Stimulated activated naive CD4-positive, alpha-beta T cell (primary cell): ENCODE data around the gene FBXO30.

Experiments
- DNase-seq, 6 experiments: peaks; one replicate each; lab custom pipeline; 2025; lab: John Stamatoyannopoulos, UW

Gene FBXO30, protein sequence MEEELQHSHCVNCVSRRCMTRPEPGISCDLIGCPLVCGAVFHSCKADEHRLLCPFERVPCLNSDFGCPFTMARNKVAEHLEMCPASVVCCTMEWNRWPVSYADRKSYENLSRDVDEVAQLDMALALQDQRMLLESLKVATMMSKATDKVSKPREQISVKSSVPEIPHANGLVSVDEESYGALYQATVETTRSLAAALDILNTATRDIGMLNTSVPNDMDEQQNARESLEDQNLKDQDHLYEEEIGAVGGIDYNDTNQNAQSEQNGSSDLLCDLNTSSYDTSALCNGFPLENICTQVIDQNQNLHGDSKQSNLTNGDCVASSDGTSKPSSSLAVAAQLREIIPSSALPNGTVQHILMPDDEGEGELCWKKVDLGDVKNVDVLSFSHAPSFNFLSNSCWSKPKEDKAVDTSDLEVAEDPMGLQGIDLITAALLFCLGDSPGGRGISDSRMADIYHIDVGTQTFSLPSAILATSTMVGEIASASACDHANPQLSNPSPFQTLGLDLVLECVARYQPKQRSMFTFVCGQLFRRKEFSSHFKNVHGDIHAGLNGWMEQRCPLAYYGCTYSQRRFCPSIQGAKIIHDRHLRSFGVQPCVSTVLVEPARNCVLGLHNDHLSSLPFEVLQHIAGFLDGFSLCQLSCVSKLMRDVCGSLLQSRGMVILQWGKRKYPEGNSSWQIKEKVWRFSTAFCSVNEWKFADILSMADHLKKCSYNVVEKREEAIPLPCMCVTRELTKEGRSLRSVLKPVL

DNA sequence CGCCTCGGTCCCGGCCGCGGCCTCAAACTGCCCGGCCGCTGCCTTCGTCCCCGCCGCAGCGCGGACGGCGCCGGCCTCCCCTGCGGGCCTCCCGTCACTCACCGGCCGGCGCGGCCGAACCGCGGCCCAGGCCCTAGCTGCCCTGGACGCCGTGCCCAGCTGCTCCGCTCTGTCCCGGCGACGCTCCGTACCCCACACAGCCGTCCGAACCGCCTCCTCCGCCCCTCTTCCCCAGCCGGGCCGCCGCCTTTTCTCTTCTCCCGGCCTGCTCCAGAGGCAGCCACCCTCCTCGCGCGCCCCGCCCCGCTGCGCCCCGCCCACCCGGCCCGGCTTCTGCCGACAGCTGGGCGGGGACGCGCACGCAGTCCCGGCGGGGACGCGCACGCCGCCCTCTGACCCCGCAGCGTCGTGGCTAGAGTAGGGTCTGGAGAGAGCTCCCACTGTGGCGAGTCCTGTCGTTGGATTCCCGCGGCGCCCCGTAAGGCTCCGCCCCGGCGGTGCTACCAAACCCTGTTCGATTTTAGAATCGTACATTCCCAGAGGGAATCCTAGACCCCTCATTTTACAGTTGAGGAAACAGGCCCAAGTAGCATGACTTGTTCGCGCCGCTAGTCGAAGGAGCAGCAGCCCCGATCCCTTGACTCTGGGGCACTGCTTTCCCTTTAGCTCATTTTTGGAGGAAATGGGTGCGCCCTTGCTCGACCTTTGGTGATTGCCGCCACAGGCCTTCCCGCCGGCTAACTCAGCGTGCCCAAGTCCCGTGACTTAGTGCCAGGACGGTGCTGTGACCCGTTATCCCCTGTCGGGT is at the start of gene FBXO30:
Gene FBXO30, minus strand, starts transcription at position 295 of the 808 bp plus-strand sequence. CDS start 8,390 bp downstream, outside the sequence.
- DNase-seq, result peak; percentile 78 to 91 (median 90)

- DNase-seq, result no peak
Observed at GRCh38 chr6:145863988-145864616, 49.5 kb upstream of the FBXO30 start.

- no peak for DNase-seq
Observed at GRCh38 chr6:145863366-145863765, 48.8 kb upstream of the FBXO30 start.

- no peak for DNase-seq
Observed at GRCh38 chr6:145860562-145860961, 46.0 kb upstream of the FBXO30 start.

- no peak for DNase-seq
Observed at GRCh38 chr6:145850671-145851070, 36.1 kb upstream of the FBXO30 start.

GRCh38 chr6:145848541-145848940 is 33.9 kb upstream of the FBXO30 start:
- DNase-seq, result no peak

GRCh38 chr6:145845557-145845956 is 31.0 kb upstream of the FBXO30 start:
- DNase-seq, result no peak

DNA sequence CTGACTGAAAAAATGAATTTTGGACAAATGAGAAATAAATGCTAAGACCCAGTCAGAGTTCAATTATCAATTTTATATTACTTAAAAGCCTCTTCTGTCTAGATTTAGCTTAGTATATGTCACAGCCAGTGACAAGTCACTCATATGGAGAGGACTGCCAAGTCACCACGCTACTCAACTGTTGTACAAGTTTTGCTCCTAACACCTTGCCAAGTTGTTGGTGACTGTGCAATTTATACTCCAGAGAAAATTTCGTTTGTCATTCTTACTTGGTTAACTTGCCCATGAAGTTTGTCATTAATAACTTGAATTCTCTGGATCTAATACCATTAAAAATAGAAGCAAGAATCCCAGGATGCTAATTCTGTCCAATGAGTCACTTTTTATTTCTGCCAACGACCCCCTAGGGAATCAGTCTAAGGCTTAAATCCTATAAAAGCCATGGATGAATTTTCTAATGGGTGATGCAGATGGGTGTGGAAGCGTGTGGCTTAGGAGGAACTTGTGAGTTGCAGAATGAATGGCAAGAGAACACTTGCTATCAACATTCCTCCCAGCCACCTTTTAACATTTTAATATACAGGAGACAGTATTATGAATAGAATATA is 30.4 kb upstream of the FBXO30 start:
- no peak for DNase-seq

- no peak for DNase-seq
Observed at GRCh38 chr6:145842693-145843546, 28.3 kb upstream of the FBXO30 start.

DNA sequence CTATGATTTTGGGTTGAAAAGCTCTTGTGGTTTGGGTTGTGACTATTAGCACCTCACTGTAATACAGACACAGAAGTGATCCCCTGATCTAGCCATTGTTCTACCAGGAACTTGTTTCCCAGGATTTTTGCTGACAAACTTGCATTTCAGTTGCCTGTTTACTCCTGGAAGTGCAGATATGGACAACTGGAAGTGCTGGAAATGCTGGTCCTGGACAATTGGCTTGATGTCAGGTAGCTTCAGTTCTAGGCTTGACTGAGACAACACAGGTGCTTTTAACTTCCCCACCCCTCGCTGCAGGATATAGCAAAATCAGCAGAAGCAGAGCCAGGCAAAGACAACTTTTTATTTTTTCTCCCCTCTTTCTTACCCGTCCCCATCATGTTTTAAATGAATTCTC is 27.1 kb upstream of the FBXO30 start:
- DNase-seq, result no peak

DNA sequence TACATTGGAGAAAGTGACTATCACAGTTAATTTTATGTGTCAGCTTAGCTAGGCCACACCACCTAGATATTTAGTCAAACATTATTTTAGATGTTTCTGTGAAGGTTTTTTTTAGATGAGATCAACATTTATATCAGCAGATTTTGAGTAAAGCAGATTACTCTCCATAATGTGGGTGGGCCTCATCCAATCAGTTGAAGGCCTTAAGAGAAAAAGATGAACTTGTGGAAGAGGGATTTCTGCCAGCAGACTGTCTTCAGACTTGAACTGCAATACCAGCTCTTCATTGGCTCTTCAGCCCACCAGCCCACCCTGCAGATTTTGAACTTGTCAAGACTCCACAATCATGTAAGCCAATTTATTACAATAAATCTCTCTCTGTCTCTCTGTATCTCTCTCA is 25.1 kb upstream of the FBXO30 start:
- DNase-seq, result no peak

GRCh38 chr6:145838305-145838704 is 23.7 kb upstream of the FBXO30 start:
- no peak for DNase-seq

GRCh38 chr6:145836772-145837171 is 22.2 kb upstream of the FBXO30 start:
- no peak for DNase-seq

GRCh38 chr6:145836170-145836569 is 21.6 kb upstream of the FBXO30 start:
- DNase-seq, result no peak

GRCh38 chr6:145830612-145831011 is 16.0 kb upstream of the FBXO30 start:
- DNase-seq, result no peak

DNA sequence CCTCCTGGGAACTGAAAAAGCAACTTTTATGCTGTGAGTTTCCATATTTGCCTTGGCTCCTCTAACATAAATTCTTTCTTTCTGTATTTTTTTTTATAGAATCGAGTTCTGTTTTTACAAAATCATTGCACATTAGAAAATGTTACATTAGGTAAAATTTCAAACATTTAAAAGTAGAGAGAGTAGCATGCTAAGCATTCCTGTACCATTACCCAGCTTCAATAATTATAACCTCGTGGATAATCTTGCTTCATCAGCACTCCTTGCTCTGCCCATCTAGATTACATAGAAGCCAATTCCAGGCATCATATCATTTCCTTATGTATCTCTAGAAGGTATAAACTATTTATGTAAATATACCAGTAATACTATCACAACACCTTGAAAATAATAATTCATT is 15.4 kb upstream of the FBXO30 start:
- DNase-seq, result no peak

DNA sequence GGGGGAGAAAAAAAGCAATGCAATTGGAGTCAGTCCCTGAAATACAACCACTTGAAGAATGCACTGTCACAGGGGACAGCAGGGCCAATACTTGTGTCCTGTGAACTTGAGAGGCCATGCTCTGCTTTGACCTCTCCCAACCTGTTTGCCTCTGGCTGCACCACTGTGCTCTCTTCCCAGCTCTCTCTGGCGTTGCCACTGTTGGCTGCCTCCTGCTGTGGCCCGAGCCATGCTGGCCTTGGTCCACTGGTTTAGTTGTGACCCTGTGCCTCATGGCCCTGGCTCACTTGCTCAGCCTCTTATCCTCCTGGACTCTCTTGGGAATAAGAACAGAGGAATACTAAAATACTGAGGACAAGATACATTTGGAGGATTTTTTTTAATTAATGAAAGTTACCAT is 14.5 kb upstream of the FBXO30 start:
- no peak for DNase-seq

DNA sequence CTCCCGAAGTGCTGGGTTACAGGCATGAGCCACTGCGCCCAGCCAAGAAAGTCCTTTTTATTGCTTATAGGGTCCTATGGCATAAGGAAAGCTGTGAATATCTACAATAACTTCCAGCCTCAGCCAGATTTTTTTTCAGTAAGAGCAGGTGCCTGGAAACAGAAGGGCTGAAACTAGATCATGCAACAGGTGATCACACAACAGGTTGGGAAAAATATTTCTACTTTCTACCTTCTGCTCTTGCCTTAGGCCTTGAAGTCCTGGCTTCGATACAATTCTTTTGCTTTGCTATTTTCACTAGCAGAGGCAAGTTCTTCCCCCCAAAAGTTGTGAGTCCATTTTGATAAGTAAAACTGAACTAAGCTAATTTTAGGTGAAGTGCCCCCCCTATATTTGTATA is 9.7 kb upstream of the FBXO30 start:
- no peak for DNase-seq

GRCh38 chr6:145823328-145823944 is 8.8 kb upstream of the FBXO30 start:
- DNase-seq, result no peak

GRCh38 chr6:145822456-145822855 is 7.9 kb upstream of the FBXO30 start:
- no peak for DNase-seq
